Measurements from ENCODE around the gene DNAH7.

DNAH7 gene

GRCh38 chr2:195716466-195716865, 352.2 kb downstream of the DNAH7 start:
- Histone ChIP-seq H3K4me1 (ENCODE audit: control insufficient read depth in 2 of 2, insufficient read depth in 1 of 2, low read depth in 1 of 2, low read length in 2 of 2) (no peaks in the 10 kb centered on the region), H2BK15ac (ENCODE audit: low read length) (no peak overlapping the region), H4K91ac (ENCODE audit: low read depth, low read length, poor library complexity) (no peak overlapping the region), H3K18ac (ENCODE audit: low read length) (no peak overlapping the region), H3K36me3 (replicated peaks in 1 of 2; ENCODE audit: control insufficient read depth in 2 of 2, insufficient read depth in 2 of 2, low read length in 2 of 2) (peaks cover 11 to 80% of the 10 kb centered on the region in 2 donors), H3K9me3 (replicated peaks in 1 of 2; ENCODE audit: control insufficient read depth in 2 of 2, insufficient read depth in 1 of 2, low read depth in 1 of 2, low read length in 2 of 2) (peaks cover 0 to 9% of the 10 kb centered on the region in 2 donors), H3K79me1 (ENCODE audit: low read depth, low read length) (no peaks in the 10 kb centered on the region), H3K9ac (ENCODE audit: low read depth, low read length, poor library complexity) (no peak overlapping the region), H3K27ac (replicated peaks; ENCODE audit: low read length) (no peak overlapping the region), H3K4me3 (ENCODE audit: low read length in 2 of 2) (no peak overlapping the region), H2BK5ac (ENCODE audit: low read length) (no peak overlapping the region), H3K14ac (ENCODE audit: low read length) (no peak overlapping the region), H3K4me2 (ENCODE audit: insufficient read depth, low read length, poor library complexity, severe bottlenecking) (no peak overlapping the region), H3K27me3 (ENCODE audit: control insufficient read depth in 3 of 3, insufficient read depth in 3 of 3, low read depth in 1 of 3, low read length in 3 of 3) (no peaks in the 10 kb centered on the region), H3K23ac (ENCODE audit: low read depth, low read length, poor library complexity) (no peak overlapping the region), H2BK12ac (ENCODE audit: low read length) (no peak overlapping the region), H2AFZ (ENCODE audit: low read length) (no peak overlapping the region), H2AK5ac (ENCODE audit: low read depth, low read length) (no peak overlapping the region), H3K4ac (ENCODE audit: low read length) (no peak overlapping the region), H2BK120ac (ENCODE audit: low read depth, low read length) (no peak overlapping the region), H4K8ac (ENCODE audit: low read depth, low read length) (no peak overlapping the region)
- no CpG with 5 or more reads among the region's 4 CpGs for WGBS, 2 donors (ENCODE audit: extremely low coverage in 2 of 2, insufficient read length in 2 of 2, insufficient replicate concordance in 1 of 2)
- no peak for DNase-seq (ENCODE audit: low spot score)

GRCh38 chr2:195711478-195711877, 357.2 kb downstream of the DNAH7 start:
- no peak overlapping the region for H2BK15ac ChIP-seq (ENCODE audit: low read length)
- H3K18ac ChIP-seq (ENCODE audit: low read length): no peak overlapping the region
- H3K4me2 ChIP-seq (ENCODE audit: insufficient read depth, low read length, poor library complexity, severe bottlenecking): no peak overlapping the region
- no peak overlapping the region for H3K4me3 ChIP-seq (ENCODE audit: low read length in 2 of 2)
- no peak overlapping the region for H2BK5ac ChIP-seq (ENCODE audit: low read length)
- no peaks in the 10 kb centered on the region for H3K27me3 ChIP-seq (ENCODE audit: control insufficient read depth in 3 of 3, insufficient read depth in 3 of 3, low read depth in 1 of 3, low read length in 3 of 3)
- H3K9me3 ChIP-seq (replicated peaks in 1 of 2; ENCODE audit: control insufficient read depth in 2 of 2, insufficient read depth in 1 of 2, low read depth in 1 of 2, low read length in 2 of 2): peaks cover 0 to 9% of the 10 kb centered on the region in 2 donors
- no peak overlapping the region for H3K14ac ChIP-seq (ENCODE audit: low read length)
- no peak for DNase-seq (ENCODE audit: low spot score)
- no peak overlapping the region for H4K8ac ChIP-seq (ENCODE audit: low read depth, low read length)
- no peak overlapping the region for H3K9ac ChIP-seq (ENCODE audit: low read depth, low read length, poor library complexity)
- no peaks in the 10 kb centered on the region for H3K79me1 ChIP-seq (ENCODE audit: low read depth, low read length)
- H2AFZ ChIP-seq (ENCODE audit: low read length): no peak overlapping the region
- no peak overlapping the region for H2BK12ac ChIP-seq (ENCODE audit: low read length)
- peaks cover 0 to 2% of the 10 kb centered on the region in 2 donors for H3K4me1 ChIP-seq (ENCODE audit: control insufficient read depth in 2 of 2, insufficient read depth in 1 of 2, low read depth in 1 of 2, low read length in 2 of 2)
- H3K36me3 ChIP-seq (replicated peaks in 1 of 2; ENCODE audit: control insufficient read depth in 2 of 2, insufficient read depth in 2 of 2, low read length in 2 of 2): peaks cover 6 to 58% of the 10 kb centered on the region in 2 donors
- no peak overlapping the region for H2BK120ac ChIP-seq (ENCODE audit: low read depth, low read length)
- H2AK5ac ChIP-seq (ENCODE audit: low read depth, low read length): no peak overlapping the region
- no peak overlapping the region for H3K4ac ChIP-seq (ENCODE audit: low read length)
- no peak overlapping the region for H4K91ac ChIP-seq (ENCODE audit: low read depth, low read length, poor library complexity)
- no peak overlapping the region for H3K23ac ChIP-seq (ENCODE audit: low read depth, low read length, poor library complexity)
- H3K27ac ChIP-seq (replicated peaks; ENCODE audit: low read length): no peak overlapping the region

GRCh38 chr2:195709901-195710806, 358.5 kb downstream of the DNAH7 start:
- WGBS, 2 donors (ENCODE audit: extremely low coverage in 2 of 2, insufficient read length in 2 of 2, insufficient replicate concordance in 1 of 2): no CpG with 5 or more reads among the region's 2 CpGs
- H3K27me3 ChIP-seq (ENCODE audit: control insufficient read depth in 3 of 3, insufficient read depth in 3 of 3, low read depth in 1 of 3, low read length in 3 of 3): no peaks in the 10 kb centered on the region
- DNase-seq (ENCODE audit: low spot score): no peak

GRCh38 chr2:195706161-195706900, 362.3 kb downstream of the DNAH7 start:
- H3K4ac ChIP-seq (ENCODE audit: low read length): no peak overlapping the region
- H2AFZ ChIP-seq (ENCODE audit: low read length): no peak overlapping the region
- peaks cover 0 to 2% of the 10 kb centered on the region in 2 donors for H3K4me1 ChIP-seq (ENCODE audit: control insufficient read depth in 2 of 2, insufficient read depth in 1 of 2, low read depth in 1 of 2, low read length in 2 of 2)
- no peak overlapping the region for H2BK5ac ChIP-seq (ENCODE audit: low read length)
- H4K91ac ChIP-seq (ENCODE audit: low read depth, low read length, poor library complexity): no peak overlapping the region
- no peaks in the 10 kb centered on the region for H3K27me3 ChIP-seq (ENCODE audit: control insufficient read depth in 3 of 3, insufficient read depth in 3 of 3, low read depth in 1 of 3, low read length in 3 of 3)
- no peak overlapping the region for H3K27ac ChIP-seq (replicated peaks; ENCODE audit: low read length)
- no peak overlapping the region for H2AK5ac ChIP-seq (ENCODE audit: low read depth, low read length)
- no peak overlapping the region for H2BK120ac ChIP-seq (ENCODE audit: low read depth, low read length)
- H3K36me3 ChIP-seq (replicated peaks in 1 of 2; ENCODE audit: control insufficient read depth in 2 of 2, insufficient read depth in 2 of 2, low read length in 2 of 2): peaks cover 3 to 22% of the 10 kb centered on the region in 2 donors
- no CpG with 5 or more reads among the region's 5 CpGs for WGBS, 2 donors (ENCODE audit: extremely low coverage in 2 of 2, insufficient read length in 2 of 2, insufficient replicate concordance in 1 of 2)
- H3K4me2 ChIP-seq (ENCODE audit: insufficient read depth, low read length, poor library complexity, severe bottlenecking): no peak overlapping the region
- H3K14ac ChIP-seq (ENCODE audit: low read length): no peak overlapping the region
- no peak overlapping the region for H3K23ac ChIP-seq (ENCODE audit: low read depth, low read length, poor library complexity)
- no peak overlapping the region for H2BK15ac ChIP-seq (ENCODE audit: low read length)
- H3K9ac ChIP-seq (ENCODE audit: low read depth, low read length, poor library complexity): no peak overlapping the region
- DNase-seq (ENCODE audit: low spot score): peak; percentile 24
- no peaks in the 10 kb centered on the region for H3K9me3 ChIP-seq (replicated peaks in 1 of 2; ENCODE audit: control insufficient read depth in 2 of 2, insufficient read depth in 1 of 2, low read depth in 1 of 2, low read length in 2 of 2)
- H3K18ac ChIP-seq (ENCODE audit: low read length): no peak overlapping the region
- H3K4me3 ChIP-seq (ENCODE audit: low read length in 2 of 2): no peak overlapping the region
- H4K8ac ChIP-seq (ENCODE audit: low read depth, low read length): no peak overlapping the region
- no peak overlapping the region for H2BK12ac ChIP-seq (ENCODE audit: low read length)
- H3K79me1 ChIP-seq (ENCODE audit: low read depth, low read length): no peaks in the 10 kb centered on the region

More at GRCh38 chr2:195709901-195710806, 358.5 kb downstream of the DNAH7 start:
- Histone ChIP-seq H3K27ac (replicated peaks; ENCODE audit: low read length) (no peak overlapping the region), H3K4ac (ENCODE audit: low read length) (no peak overlapping the region), H3K4me1 (ENCODE audit: control insufficient read depth in 2 of 2, insufficient read depth in 1 of 2, low read depth in 1 of 2, low read length in 2 of 2) (peaks cover 0 to 2% of the 10 kb centered on the region in 2 donors), H2AK5ac (ENCODE audit: low read depth, low read length) (no peak overlapping the region), H3K36me3 (replicated peaks in 1 of 2; ENCODE audit: control insufficient read depth in 2 of 2, insufficient read depth in 2 of 2, low read length in 2 of 2) (peaks cover 3 to 49% of the 10 kb centered on the region in 2 donors), H3K14ac (ENCODE audit: low read length) (no peak overlapping the region), H3K9ac (ENCODE audit: low read depth, low read length, poor library complexity) (no peak overlapping the region), H4K8ac (ENCODE audit: low read depth, low read length) (no peak overlapping the region), H4K91ac (ENCODE audit: low read depth, low read length, poor library complexity) (no peak overlapping the region), H2BK12ac (ENCODE audit: low read length) (no peak overlapping the region), H3K4me2 (ENCODE audit: insufficient read depth, low read length, poor library complexity, severe bottlenecking) (no peak overlapping the region), H3K4me3 (ENCODE audit: low read length in 2 of 2) (no peak overlapping the region), H2BK5ac (ENCODE audit: low read length) (no peak overlapping the region), H2BK15ac (ENCODE audit: low read length) (no peak overlapping the region), H2BK120ac (ENCODE audit: low read depth, low read length) (no peak overlapping the region), H2AFZ (ENCODE audit: low read length) (no peak overlapping the region), H3K79me1 (ENCODE audit: low read depth, low read length) (no peaks in the 10 kb centered on the region), H3K9me3 (replicated peaks in 1 of 2; ENCODE audit: control insufficient read depth in 2 of 2, insufficient read depth in 1 of 2, low read depth in 1 of 2, low read length in 2 of 2) (peaks cover 0 to 9% of the 10 kb centered on the region in 2 donors), H3K23ac (ENCODE audit: low read depth, low read length, poor library complexity) (no peak overlapping the region), H3K18ac (ENCODE audit: low read length) (no peak overlapping the region)

Data from neuronal stem cell (in vitro differentiated cells).